GM19372 (cell line): ENCODE data around the gene CPNE9.
"Not testable (repeated sequence)": the region's sequence is repeated elsewhere in the genome, so short reads cannot be mapped to it uniquely, and the experiment has no call there.

ENCODE experiments used
- ATAC-seq: cut with Tn5 transposase; IDR thresholded peaks from one replicate; pipeline ENCODE4 v1.9.1; 2021; ENCODE audit warnings: mild to moderate bottlenecking, low read depth, moderate library complexity; ENCODE audit not compliant: unreplicated experiment

The CPNE9 gene

GRCh38 chr3:9770276-9770812 lies 66.7 kb downstream of the CPNE9 start:
- ATAC-seq: no peak

- ATAC-seq: not testable (repeated sequence)
Observed at GRCh38 chr3:9771007-9771406, 67.4 kb downstream of the CPNE9 start.

- no peak for ATAC-seq
Observed at GRCh38 chr3:9776896-9777693, 73.5 kb downstream of the CPNE9 start.

GRCh38 chr3:9777694-9778021 lies 74.0 kb downstream of the CPNE9 start:
- no peak for ATAC-seq

GRCh38 chr3:9778143-9779074 lies 74.8 kb downstream of the CPNE9 start:
- ATAC-seq: no peak

- no peak for ATAC-seq
Observed at GRCh38 chr3:9779075-9779593, 75.5 kb downstream of the CPNE9 start.
